Esophagus muscularis mucosa (tissue), 4 donors: ENCODE data around the gene ADK. TPM values are rescaled to one million over a fixed set of nuclear protein-coding genes. Genes with fewer than 3 reads are reported as not detected.

ENCODE experiments used
- DNase-seq: peaks from one replicate; pipeline ENCODE4 v3.0.0-alpha.2; 2017; ENCODE audit errors: extremely low spot score
- H3K27ac ChIP-seq, 4 donors: fragments of 200-600 bp; sonication (generic); replicated peaks in 1 of 4; 1 replicate in 3 of 4; 2 replicates in 1 of 4; pipeline ENCODE4 v1.5.1; 2016 to 2019; ENCODE audit warnings: mild to moderate bottlenecking in 1 of 4
- H3K27me3 ChIP-seq, 4 donors: fragments of 200-600 bp; sonication (generic); one replicate each; pipeline versions ENCODE4 v1.5.1 to v1.6.0; 2016 to 2019
- H3K36me3 ChIP-seq, 4 donors: fragments of 200-600 bp; sonication (generic); one replicate each; pipeline ENCODE4 v1.5.1; 2016 to 2019
- H3K4me1 ChIP-seq, 4 donors: fragments of 200-600 bp; sonication (generic); one replicate each; pipeline ENCODE4 v1.5.1; 2016 to 2019
- H3K4me3 ChIP-seq, 4 donors: fragments of 200-600 bp; sonication (generic); 1 replicate in 2 of 4; 2 replicates in 2 of 4; pipeline ENCODE4 v1.5.1; 2016 to 2019; ENCODE audit warnings: mild to moderate bottlenecking in 4 of 4, moderate library complexity in 1 of 4
- H3K9me3 ChIP-seq, 4 donors: fragments of 200-600 bp; sonication (generic); 1 replicate in 3 of 4; 2 replicates in 1 of 4; pipeline ENCODE4 v1.5.1; 2016 to 2019
- CTCF ChIP-seq, 3 experiments: fragments of 200-600 bp in 2 of 3; fragments of 450-650 bp in 1 of 3; sonication (generic) in 2 of 3; IDR thresholded peaks; one replicate each; pipeline ENCODE4 v1.5.1; 2017 to 2019; ENCODE audit warnings: antibody characterized with exemption in 3 of 3, mild to moderate bottlenecking in 2 of 3, moderate library complexity in 1 of 3
- EP300 ChIP-seq: sonication (generic); formaldehyde crosslinking; IDR thresholded peaks from one replicate; pipeline ENCODE4 v1.6.1; 2017; ENCODE audit warnings: antibody characterized with exemption
- POLR2A ChIP-seq: fragments of 450-650 bp; IDR thresholded peaks from one replicate; pipeline ENCODE4 v1.6.1; 2017; ENCODE audit warnings: antibody characterized with exemption, moderate library complexity, mild to moderate bottlenecking, low read depth
- POLR2AphosphoS5 ChIP-seq, 2 donors: sonication (generic); formaldehyde crosslinking; IDR thresholded peaks; one replicate each; pipeline ENCODE4 v1.6.1; 2017; ENCODE audit warnings: antibody characterized with exemption in 2 of 2
- WGBS: methylation state at CpG from one replicate; pipeline ENCODE4 v1.1.5; 2018; 5-methylcytosine and 5-hydroxymethylcytosine counted together
- intact Hi-C: fragments of 100-400 bp; cut with DNase I; formaldehyde crosslinking; loops from one replicate; pipeline ENCODE4 v1.15.1; 2023
- total RNA-seq, 4 donors: library from RNA; depleted of rRNA; stranded (reverse); fragments of >200 nt; gene quantifications; one replicate each; pipeline versions ENCODE4 v1.1.0 to v1.2.1, GENCODE V29; 2016

ADK gene
- total RNA-seq, 4 donors from 2014 or later: 20.2 to 23.3 (median 21.2) TPM

- H3K36me3 ChIP-seq: peaks cover 0 to 11% (median 8%) of the 10 kb centered on the region in 4 donors
- TF ChIP-seq POLR2A (no peak), CTCF (IDR thresholded peaks at IDR 0.05) (no peak), POLR2AphosphoS5 (IDR thresholded peaks at IDR 0.05) (no peak), EP300 (no peak)
- H3K27ac ChIP-seq: no peak overlapping the region
- no peaks in the 10 kb centered on the region for H3K4me1 ChIP-seq
- DNase-seq: no peak
- WGBS: no CpG with 5 or more reads among the region's 2 CpGs
- H3K4me3 ChIP-seq: no peak overlapping the region
- intact Hi-C loops: no loop called here
- H3K9me3 ChIP-seq: peaks cover 0 to 41% (median 31%) of the 10 kb centered on the region in 4 donors
- no peaks in the 10 kb centered on the region for H3K27me3 ChIP-seq
Observed at GRCh38 chr10:74363727-74364126, 212.7 kb downstream of the ADK start.

- WGBS: 83% methylated on average over 3 of the region's 3 CpGs
- TF ChIP-seq POLR2AphosphoS5 (IDR thresholded peaks at IDR 0.05) (no peak), CTCF (IDR thresholded peaks at IDR 0.05) (no peak), POLR2A (no peak), EP300 (no peak)
- Histone ChIP-seq H3K4me3 (no peak overlapping the region), H3K36me3 (peaks cover 0 to 11% (median 8%) of the 10 kb centered on the region in 4 donors), H3K27ac (no peak overlapping the region), H3K27me3 (no peaks in the 10 kb centered on the region), H3K9me3 (peaks cover 0 to 30% (median 21%) of the 10 kb centered on the region in 4 donors), H3K4me1 (no peaks in the 10 kb centered on the region)
- intact Hi-C loops: no loop called here
- no peak for DNase-seq
Observed at GRCh38 chr10:74365109-74365508, 214.1 kb downstream of the ADK start.

- WGBS: 100% methylated on average over 7 of the region's 7 CpGs
- Histone ChIP-seq H3K4me1 (no peaks in the 10 kb centered on the region), H3K36me3 (peaks cover 0 to 8% (median 0%) of the 10 kb centered on the region in 4 donors), H3K4me3 (no peak overlapping the region), H3K27ac (no peak overlapping the region), H3K9me3 (no peaks in the 10 kb centered on the region), H3K27me3 (no peaks in the 10 kb centered on the region)
- intact Hi-C loops: no loop called here
- no peak for DNase-seq
- no peak for TF ChIP-seq POLR2A
- no peak for TF ChIP-seq CTCF (IDR thresholded peaks at IDR 0.05)
- TF ChIP-seq POLR2AphosphoS5 (IDR thresholded peaks at IDR 0.05): no peak
- TF ChIP-seq EP300: no peak
Observed at GRCh38 chr10:74371696-74372095, 220.7 kb downstream of the ADK start.

- Histone ChIP-seq H3K27ac (no peak overlapping the region), H3K36me3 (peaks cover 0 to 8% (median 0%) of the 10 kb centered on the region in 4 donors), H3K4me1 (no peaks in the 10 kb centered on the region), H3K4me3 (no peak overlapping the region), H3K27me3 (no peaks in the 10 kb centered on the region), H3K9me3 (no peaks in the 10 kb centered on the region)
- no peak for DNase-seq
- intact Hi-C loops: no loop called here
- 89% methylated on average over 1 of the region's 1 CpG for WGBS
- TF ChIP-seq POLR2A (no peak), CTCF (IDR thresholded peaks at IDR 0.05) (no peak), POLR2AphosphoS5 (IDR thresholded peaks at IDR 0.05) (no peak), EP300 (no peak)
Observed at GRCh38 chr10:74373059-74373458, 222.0 kb downstream of the ADK start.

- no peak overlapping the region for H3K4me3 ChIP-seq
- no peak for TF ChIP-seq CTCF (IDR thresholded peaks at IDR 0.05)
- TF ChIP-seq POLR2AphosphoS5 (IDR thresholded peaks at IDR 0.05): no peak
- no peak for TF ChIP-seq POLR2A
- TF ChIP-seq EP300: no peak
- no peaks in the 10 kb centered on the region for H3K36me3 ChIP-seq
- no peaks in the 10 kb centered on the region for H3K9me3 ChIP-seq
- 76% methylated on average over 5 of the region's 5 CpGs for WGBS
- no peak overlapping the region for H3K27ac ChIP-seq
- H3K27me3 ChIP-seq: no peaks in the 10 kb centered on the region
- intact Hi-C loops: no loop called here
- DNase-seq: no peak
- H3K4me1 ChIP-seq: no peaks in the 10 kb centered on the region
Observed at GRCh38 chr10:74377476-74377875, 226.5 kb downstream of the ADK start.
